ENCODE results near the gene CCNI2. TPM values are rescaled to one million over a fixed set of nuclear protein-coding genes. Genes with fewer than 3 reads are reported as not detected.

The CCNI2 gene
- total RNA-seq, 1 donor from 2014 or later, result not detected

GRCh38 chr5:132785864-132786263 lies 38.6 kb downstream of the CCNI2 start:
- H3K4me3 Mint-ChIP-seq (ENCODE audit: unreplicated experiment), result no peak overlapping the region
- H3K36me3 Mint-ChIP-seq (ENCODE audit: low read depth), result no peaks in the 10 kb centered on the region
- H3K27me3 Mint-ChIP-seq (ENCODE audit: low read depth), result peaks cover 3% of the 10 kb centered on the region
- H3K9me3 Mint-ChIP-seq (ENCODE audit: low read depth), result peaks cover 2% of the 10 kb centered on the region
- peaks cover 23% of the 10 kb centered on the region for H3K4me1 Mint-ChIP-seq (ENCODE audit: low read depth)
- H3K27ac Mint-ChIP-seq (ENCODE audit: unreplicated experiment), result peak overlapping the region; percentile 93
- TF ChIP-seq CTCF (IDR thresholded peaks at IDR 0.05), result no peak
- DNase-seq (ENCODE audit: low spot score), result no peak

DNA sequence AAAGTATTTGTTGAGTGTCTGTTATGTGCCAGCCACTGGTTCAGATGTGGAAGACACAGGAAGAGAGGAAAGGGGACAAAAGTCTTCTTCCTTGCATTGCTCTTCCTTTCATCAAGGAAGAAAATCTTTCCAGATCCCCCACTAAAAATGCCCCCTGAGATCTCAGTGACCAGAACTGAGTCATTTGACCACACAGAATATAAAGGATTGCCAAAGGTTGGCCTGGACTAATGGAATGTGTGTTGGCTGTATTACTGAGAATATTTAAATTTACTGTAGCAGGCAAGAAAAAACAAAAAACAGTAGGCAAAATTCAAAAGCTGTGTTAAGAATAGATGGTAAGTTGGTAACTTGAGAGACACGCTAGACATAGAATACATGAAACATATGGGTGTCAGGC lies 39.9 kb downstream of the CCNI2 start:
- no peak for TF ChIP-seq CTCF (IDR thresholded peaks at IDR 0.05)
- no peak for DNase-seq (ENCODE audit: low spot score)
- Mint-ChIP-seq H3K4me3 (ENCODE audit: unreplicated experiment) (no peak overlapping the region), H3K4me1 (ENCODE audit: low read depth) (peaks cover 20% of the 10 kb centered on the region), H3K27ac (ENCODE audit: unreplicated experiment) (no peak overlapping the region), H3K36me3 (ENCODE audit: low read depth) (no peaks in the 10 kb centered on the region), H3K27me3 (ENCODE audit: low read depth) (peaks cover 1% of the 10 kb centered on the region), H3K9me3 (ENCODE audit: low read depth) (peaks cover 2% of the 10 kb centered on the region)

GRCh38 chr5:132788508-132788907 lies 41.3 kb downstream of the CCNI2 start:
- Mint-ChIP-seq H3K9me3 (ENCODE audit: low read depth) (peaks cover 2% of the 10 kb centered on the region), H3K4me3 (ENCODE audit: unreplicated experiment) (no peak overlapping the region), H3K4me1 (ENCODE audit: low read depth) (peaks cover 16% of the 10 kb centered on the region), H3K36me3 (ENCODE audit: low read depth) (no peaks in the 10 kb centered on the region), H3K27ac (ENCODE audit: unreplicated experiment) (no peak overlapping the region), H3K27me3 (ENCODE audit: low read depth) (peaks cover 10% of the 10 kb centered on the region)
- no peak for TF ChIP-seq CTCF (IDR thresholded peaks at IDR 0.05)
- no peak for DNase-seq (ENCODE audit: low spot score)

DNA sequence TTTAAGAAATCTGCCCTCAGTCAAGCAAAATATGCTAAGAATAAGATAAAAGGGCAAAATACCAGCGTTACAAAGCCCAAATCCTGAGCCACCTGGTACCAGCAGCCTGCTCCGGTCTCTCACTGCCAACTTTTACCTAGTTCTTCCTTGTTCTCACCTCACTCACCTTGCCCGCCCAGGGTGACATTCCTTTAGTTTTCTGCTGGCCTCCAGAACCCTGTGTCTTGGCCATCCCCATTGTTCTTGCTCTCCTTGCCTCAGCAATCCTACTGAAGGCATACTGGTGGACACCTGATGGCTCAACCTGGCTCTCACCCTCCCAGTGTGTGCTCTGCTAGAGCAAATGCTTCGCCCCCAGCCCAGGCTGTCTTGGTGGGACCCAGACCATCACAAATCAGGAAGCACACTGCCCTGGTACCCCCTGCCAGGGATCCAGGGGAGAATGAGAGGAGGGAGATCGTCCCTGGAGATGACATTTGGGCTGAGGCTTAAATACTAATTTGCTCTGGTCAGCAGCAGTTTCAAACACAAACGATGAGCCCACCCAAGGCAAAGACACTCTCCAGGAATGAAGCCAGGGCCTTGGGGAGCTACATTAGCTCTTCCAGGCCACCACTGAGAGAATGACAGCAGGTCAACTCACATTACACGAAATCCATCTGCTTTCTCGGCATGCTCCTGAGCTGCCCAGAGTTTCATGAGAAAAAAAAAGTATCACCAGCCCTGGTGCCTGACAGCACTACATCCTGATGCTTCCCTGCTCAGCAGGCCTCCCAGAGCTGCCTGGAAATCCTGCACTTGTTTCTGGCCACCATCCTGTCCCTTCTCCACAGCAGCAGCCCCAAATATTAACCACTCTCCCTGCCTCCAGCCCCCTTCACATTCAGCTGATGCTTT lies 42.0 kb downstream of the CCNI2 start:
- Mint-ChIP-seq H3K4me3 (ENCODE audit: unreplicated experiment) (no peak overlapping the region), H3K27me3 (ENCODE audit: low read depth) (peaks cover 10% of the 10 kb centered on the region), H3K4me1 (ENCODE audit: low read depth) (peaks cover 16% of the 10 kb centered on the region), H3K36me3 (ENCODE audit: low read depth) (no peaks in the 10 kb centered on the region), H3K9me3 (ENCODE audit: low read depth) (peaks cover 2% of the 10 kb centered on the region), H3K27ac (ENCODE audit: unreplicated experiment) (no peak overlapping the region)
- DNase-seq (ENCODE audit: low spot score), result no peak
- TF ChIP-seq CTCF (IDR thresholded peaks at IDR 0.05), result no peak

- TF ChIP-seq CTCF (IDR thresholded peaks at IDR 0.05), result no peak
- Mint-ChIP-seq H3K36me3 (ENCODE audit: low read depth) (no peaks in the 10 kb centered on the region), H3K4me3 (ENCODE audit: unreplicated experiment) (no peak overlapping the region), H3K27ac (ENCODE audit: unreplicated experiment) (no peak overlapping the region), H3K9me3 (ENCODE audit: low read depth) (peaks cover 2% of the 10 kb centered on the region), H3K4me1 (ENCODE audit: low read depth) (peaks cover 11% of the 10 kb centered on the region), H3K27me3 (ENCODE audit: low read depth) (peaks cover 10% of the 10 kb centered on the region)
- no peak for DNase-seq (ENCODE audit: low spot score)
Measured at GRCh38 chr5:132790201-132790865, 43.1 kb downstream of the CCNI2 start.
